OCI-LY3 (cell line): Measurements from ENCODE around the gene TECPR2.

Experiments used
- CTCF ChIP-seq: fragments of 200-600, 300-600 bp; sonication (generic); IDR thresholded peaks from 2 replicates; pipeline ENCODE4 v1.5.1; 2014; ENCODE audit warnings: antibody characterized with exemption, low read length, low read depth
- EZH2phosphoT487 ChIP-seq: fragments of 200-600 bp; shearing (Covaris generic); IDR thresholded peaks from 2 replicates; pipeline ENCODE4 v1.6.1; 2018; ENCODE audit warnings: antibody characterized with exemption, mixed run types, low read depth

DNA sequence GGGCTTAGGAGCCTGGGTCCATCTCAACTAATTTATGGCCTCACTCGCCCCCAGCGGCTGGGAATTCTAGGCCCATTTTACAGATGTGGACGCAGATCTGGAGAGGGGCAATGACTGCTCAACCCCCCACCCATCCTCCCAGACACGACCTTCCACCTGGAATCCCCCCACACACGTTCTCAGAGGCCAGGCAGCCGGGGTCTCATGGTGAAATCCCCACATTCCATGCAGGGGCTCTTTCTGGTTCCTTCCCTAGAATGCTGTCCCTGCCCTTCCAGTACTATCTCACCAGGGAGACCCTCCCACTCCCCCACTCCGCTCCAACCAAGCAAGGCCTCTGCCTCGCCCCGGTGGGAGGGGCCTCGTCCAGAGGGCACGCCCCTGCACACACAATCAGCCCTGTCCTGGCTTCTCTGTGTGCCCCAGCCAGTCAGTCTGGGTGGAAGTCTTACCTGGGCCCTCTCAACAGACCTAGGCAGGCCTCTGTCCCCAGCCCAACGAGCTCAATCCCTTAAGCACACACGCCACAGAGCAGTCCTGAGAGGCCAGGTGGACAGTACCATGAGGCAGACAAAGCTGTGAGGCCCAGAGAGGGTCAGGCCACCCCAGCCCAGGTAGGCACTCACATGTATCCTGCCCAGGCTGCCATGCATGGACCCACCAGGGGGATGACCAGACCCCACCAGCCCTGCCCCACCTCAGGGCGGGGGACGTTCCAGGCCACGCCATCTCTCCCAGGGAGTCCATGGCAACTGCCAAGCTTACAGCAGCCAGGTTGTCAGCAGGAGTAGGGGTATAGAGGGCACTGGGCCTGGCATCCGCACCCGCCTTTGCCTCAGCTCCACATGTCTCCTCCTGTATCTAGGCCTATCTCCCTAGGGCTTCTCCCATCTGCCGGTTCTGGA, 148.1 kb downstream of the TECPR2 start:
- no peak for TF ChIP-seq CTCF
- TF ChIP-seq EZH2phosphoT487: no peak
